PFSK-1 (cell line): ENCODE measurements around the gene TPSD1.

Experiments used
- FOXP2 ChIP-seq: optimal IDR thresholded peaks from 2 replicates; pipeline ENCODE3; 2011; ENCODE audit warnings: borderline replicate concordance, control low read depth, inconsistent platforms; ENCODE audit not compliant: insufficient read depth; ENCODE audit errors: extremely low read length, extremely low read depth
- TAF1 ChIP-seq: IDR thresholded peaks from 2 replicates; pipeline ENCODE4 v1.6.1; 2012; ENCODE audit warnings: low read length, control low read depth, borderline replicate concordance; ENCODE audit not compliant: insufficient read depth
- TF ChIP-seq, protein P1 (sequence below), 2 experiments: IDR thresholded peaks; 2 replicates each; pipeline versions ENCODE4 v1.6.1 to v1.8.0; 2011 to 2012; ENCODE audit warnings: low read depth in 2 of 2, low read length in 2 of 2, control low read depth in 1 of 2, inconsistent platforms in 1 of 2, mild to moderate bottlenecking in 1 of 2, moderate library complexity in 1 of 2; ENCODE audit not compliant: insufficient read depth in 1 of 2

- TF ChIP-seq, protein P1, sequence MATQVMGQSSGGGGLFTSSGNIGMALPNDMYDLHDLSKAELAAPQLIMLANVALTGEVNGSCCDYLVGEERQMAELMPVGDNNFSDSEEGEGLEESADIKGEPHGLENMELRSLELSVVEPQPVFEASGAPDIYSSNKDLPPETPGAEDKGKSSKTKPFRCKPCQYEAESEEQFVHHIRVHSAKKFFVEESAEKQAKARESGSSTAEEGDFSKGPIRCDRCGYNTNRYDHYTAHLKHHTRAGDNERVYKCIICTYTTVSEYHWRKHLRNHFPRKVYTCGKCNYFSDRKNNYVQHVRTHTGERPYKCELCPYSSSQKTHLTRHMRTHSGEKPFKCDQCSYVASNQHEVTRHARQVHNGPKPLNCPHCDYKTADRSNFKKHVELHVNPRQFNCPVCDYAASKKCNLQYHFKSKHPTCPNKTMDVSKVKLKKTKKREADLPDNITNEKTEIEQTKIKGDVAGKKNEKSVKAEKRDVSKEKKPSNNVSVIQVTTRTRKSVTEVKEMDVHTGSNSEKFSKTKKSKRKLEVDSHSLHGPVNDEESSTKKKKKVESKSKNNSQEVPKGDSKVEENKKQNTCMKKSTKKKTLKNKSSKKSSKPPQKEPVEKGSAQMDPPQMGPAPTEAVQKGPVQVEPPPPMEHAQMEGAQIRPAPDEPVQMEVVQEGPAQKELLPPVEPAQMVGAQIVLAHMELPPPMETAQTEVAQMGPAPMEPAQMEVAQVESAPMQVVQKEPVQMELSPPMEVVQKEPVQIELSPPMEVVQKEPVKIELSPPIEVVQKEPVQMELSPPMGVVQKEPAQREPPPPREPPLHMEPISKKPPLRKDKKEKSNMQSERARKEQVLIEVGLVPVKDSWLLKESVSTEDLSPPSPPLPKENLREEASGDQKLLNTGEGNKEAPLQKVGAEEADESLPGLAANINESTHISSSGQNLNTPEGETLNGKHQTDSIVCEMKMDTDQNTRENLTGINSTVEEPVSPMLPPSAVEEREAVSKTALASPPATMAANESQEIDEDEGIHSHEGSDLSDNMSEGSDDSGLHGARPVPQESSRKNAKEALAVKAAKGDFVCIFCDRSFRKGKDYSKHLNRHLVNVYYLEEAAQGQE (IDR thresholded peaks at IDR 0.05; ENCODE audit: insufficient read depth in 1 of 2, low read depth in 2 of 2, low read length in 2 of 2): no peak
- TF ChIP-seq TAF1 (no peak), FOXP2 (no peak)
These were observed 22.6 kb downstream of the TPSD1 start for GRCh38 chr16:1278477-1278876.
